HG03025 (cell line): ENCODE measurements around the gene TIAM2.
"Not testable (repeated sequence)": the region's sequence is repeated elsewhere in the genome, so short reads cannot be mapped to it uniquely, and the experiment has no call there.

Experiments
- ATAC-seq: cut with Tn5 transposase; IDR thresholded peaks from one replicate; pipeline ENCODE4 v1.9.1; 2021; ENCODE audit warnings: mild to moderate bottlenecking, moderate library complexity; ENCODE audit not compliant: unreplicated experiment, low FRiP score

TIAM2 gene

GRCh38 chr6:155219299-155219698 is 224.2 kb downstream of the TIAM2 start:
- no peak for ATAC-seq

DNA sequence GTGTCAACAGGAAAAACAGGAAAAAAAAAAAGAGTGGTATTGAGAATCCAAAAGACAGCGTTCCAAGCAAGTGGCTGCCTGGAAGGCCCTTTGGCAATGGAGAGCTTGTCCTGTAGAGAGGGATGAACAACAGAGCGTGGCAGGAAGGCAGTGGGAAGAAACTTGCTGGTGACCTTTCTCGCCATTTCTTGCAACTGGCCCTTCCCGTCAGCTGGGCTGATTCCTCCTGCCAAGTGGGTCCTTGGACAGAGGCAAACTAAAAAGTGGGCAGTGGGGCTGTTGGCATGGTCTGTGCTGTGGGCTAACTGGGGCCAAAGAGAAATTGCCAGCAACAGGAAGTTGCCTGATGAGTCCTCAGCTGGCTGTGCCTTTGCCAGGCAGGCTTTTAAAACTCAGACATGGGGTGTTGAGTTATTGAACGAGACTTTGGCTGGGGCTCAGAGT is 224.8 kb downstream of the TIAM2 start:
- ATAC-seq = no peak

DNA sequence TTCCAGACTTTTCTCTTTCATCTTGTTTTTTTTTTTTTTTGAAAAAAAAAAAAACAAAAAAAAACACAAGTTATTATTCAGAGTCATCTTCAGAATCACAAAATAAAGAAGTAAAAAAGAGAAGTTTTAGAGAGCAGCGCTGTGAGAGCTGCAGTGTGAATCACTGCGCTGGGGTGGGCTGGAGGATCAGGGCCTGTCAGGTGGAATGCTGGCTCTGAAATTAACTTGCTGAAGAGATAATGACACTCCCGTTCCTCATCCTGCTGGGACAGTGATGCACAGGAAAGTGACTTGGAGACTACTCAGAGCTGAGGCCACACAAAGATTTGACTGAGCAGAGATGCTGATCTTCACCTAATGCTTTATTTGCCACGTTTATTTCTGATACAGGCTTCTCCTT is 226.0 kb downstream of the TIAM2 start:
- no peak for ATAC-seq

DNA sequence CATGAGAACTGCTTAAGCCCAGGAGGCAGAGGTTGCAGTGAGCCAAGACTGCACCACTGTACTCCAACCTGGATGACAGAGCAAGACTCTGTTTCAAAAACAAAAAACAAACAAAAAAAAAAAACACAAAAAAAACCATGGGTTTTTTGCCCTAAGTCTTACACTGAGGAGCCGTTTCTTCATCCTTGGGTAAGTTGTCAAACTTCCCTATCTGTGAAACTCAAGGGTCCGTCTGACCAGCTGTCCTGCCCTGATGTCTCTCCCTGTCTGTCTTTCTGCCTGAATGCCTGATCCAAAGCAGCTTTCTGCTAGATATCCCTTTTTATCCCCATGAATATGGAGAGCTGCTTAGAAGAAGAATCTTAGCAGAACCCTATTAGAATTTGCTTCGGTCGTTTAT is 227.4 kb downstream of the TIAM2 start:
- no peak for ATAC-seq

DNA sequence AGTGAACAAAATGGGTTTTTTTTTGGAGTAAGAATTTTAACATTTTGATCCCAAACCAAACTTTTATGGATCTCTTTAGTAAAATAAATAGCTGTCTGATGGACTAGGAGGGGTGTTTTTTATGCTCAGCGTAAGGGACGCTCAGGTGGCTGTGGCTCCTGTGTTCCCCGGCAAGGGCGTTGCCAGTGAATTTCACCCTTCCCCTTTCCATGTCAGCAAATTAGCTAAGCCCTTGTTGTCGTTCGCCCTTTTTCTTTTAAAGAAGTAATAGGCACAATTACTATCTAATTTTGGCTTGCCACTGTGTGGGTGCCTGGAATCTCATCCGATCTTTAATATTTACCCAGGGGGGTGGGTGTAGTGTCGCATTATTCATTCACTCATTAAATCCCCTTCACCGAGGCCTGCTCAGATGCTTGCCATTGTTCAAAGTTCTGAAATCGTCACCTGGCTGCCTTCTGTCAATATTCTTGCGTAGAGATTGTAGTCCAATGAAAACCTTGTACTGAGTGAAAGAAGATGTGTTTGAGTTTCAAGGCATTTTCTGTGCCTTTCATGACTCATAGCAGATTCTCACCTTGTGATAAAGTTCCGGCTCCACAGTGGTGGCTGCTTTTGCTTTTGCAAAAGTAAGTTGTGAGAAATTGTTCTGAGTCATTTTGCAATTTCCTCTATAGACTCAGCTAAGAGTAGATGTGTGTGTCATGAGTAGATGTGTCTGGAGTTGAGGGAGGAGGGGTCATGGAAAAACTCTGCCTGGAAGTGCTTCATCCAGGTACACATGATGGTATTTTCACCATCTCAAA is 228.7 kb downstream of the TIAM2 start:
- peak; percentile 92 for ATAC-seq

DNA sequence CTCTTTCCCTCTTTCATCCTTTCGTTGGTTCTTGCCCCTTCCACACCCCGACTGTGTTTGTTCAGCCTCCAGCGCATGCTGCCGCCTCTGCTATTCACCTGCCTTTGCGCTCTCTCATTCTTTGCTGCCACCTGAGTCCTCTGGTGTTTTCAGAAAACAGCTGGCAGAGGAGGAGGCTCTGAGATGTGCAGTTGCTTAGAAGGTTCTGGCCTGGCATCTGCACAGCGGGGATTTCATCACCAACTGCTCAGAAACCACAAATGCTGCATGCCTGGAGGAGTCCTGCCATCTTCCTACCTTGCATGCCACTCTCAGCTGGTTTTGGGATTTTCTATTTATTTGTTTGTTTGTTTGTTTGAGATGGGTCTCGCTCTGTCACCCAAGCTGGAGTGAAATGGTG is 229.5 kb downstream of the TIAM2 start:
- no peak for ATAC-seq

- no peak for ATAC-seq
Measured at GRCh38 chr6:155227046-155227445, 231.9 kb downstream of the TIAM2 start.

GRCh38 chr6:155228546-155229166 is 233.5 kb downstream of the TIAM2 start:
- ATAC-seq = no peak

- ATAC-seq = not testable (repeated sequence)
Measured at GRCh38 chr6:155230975-155231374, 235.9 kb downstream of the TIAM2 start.

DNA sequence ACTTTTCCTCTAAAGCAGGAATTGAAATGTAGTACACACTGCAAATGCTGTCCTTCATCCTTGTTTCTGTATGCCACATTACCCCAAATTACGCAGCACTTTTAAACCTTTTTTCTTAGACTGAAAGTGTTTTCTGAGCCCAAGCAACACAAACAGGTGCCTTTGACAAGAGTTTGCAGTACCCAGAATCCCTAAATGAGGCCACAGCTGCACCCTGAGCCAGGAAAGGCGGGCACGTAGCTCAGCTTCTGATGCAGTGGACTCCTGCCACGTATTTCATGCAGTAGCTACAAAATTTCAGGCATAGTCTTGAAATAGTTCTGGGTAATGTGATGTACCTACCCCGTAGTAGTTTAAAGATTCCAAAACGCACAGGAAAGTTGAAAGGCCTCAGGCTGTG is 237.7 kb downstream of the TIAM2 start:
- no peak for ATAC-seq

- no peak for ATAC-seq
Measured at GRCh38 chr6:155234167-155234566, 239.1 kb downstream of the TIAM2 start.

GRCh38 chr6:155234687-155235086 is 239.6 kb downstream of the TIAM2 start:
- ATAC-seq = no peak

DNA sequence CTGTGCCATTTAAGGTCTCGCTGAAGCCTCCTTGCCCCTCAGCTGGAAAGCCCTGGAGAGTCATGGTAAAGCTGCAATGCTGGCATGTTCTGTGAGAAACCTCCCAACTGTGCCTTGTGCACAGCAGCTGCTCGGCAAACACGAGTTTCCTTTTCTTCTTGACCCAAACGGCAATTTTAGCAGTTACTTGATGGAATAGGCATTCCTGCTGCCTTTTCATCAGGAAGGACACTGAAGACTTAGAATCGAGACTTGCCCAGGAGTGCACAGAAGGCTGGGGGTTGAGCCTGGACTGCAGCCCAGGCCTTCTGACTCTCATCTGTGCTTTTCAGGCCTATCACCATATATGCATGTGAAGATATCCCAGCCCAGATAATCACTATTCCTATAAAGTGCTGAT is 240.0 kb downstream of the TIAM2 start:
- ATAC-seq = no peak

DNA sequence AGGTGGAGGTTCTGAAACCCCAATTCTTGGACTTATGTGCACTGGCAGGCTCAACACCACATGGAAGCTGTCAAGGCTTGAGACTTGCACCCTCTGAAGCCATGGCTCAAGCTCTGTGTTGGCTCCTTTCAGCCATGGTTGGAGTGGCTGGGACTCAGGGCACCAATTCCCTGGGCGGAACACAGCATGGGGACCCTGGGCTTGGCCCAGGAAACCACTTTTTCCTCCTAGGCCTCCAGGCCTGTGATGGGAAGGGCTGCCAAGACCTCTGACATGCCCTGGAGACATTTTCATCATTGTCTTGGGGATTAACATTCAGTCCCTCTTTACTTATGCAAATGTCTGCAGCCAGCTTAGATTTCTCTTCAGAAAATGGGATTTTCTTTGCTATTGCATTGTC is 242.5 kb downstream of the TIAM2 start:
- no peak for ATAC-seq

GRCh38 chr6:155240905-155241600 is 245.9 kb downstream of the TIAM2 start:
- no peak for ATAC-seq

DNA sequence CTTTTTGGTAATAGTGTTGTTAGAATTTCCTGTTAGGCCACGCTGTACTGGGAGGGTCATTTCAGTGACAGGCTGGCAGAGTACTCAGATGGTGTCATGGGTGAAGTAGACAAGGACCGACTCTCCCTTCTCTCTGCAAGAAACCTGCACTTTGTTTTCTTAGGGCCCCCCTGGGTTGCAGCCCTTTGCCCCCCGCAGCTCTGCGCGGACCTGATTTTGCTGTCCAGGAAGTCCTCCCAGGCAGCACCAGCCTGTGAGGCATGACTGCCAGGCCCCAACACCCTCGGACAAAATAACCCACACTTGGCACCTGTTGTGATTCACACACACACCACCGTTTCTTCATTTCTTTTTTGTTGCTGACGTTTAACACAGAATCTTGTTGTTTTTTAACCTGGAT is 246.9 kb downstream of the TIAM2 start:
- ATAC-seq = no peak

DNA sequence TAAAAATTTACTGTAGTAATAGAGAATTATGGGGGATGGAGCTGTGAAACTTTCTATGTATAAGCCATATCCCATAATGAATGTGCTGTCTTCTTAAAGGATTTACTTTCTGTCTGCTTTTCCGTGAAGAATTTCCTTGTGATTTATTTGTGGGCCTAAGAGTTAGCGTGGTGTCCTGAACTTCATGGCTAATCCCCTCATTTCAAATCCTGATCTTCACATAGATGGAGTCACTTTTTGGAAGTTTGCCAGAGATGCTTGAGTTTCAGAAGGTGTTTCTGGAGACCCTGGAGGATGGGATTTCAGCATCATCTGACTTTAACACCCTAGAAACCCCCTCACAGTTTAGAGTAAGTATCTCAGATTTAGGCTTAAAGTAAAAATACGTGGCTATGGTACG is 249.3 kb downstream of the TIAM2 start:
- ATAC-seq = no peak

DNA sequence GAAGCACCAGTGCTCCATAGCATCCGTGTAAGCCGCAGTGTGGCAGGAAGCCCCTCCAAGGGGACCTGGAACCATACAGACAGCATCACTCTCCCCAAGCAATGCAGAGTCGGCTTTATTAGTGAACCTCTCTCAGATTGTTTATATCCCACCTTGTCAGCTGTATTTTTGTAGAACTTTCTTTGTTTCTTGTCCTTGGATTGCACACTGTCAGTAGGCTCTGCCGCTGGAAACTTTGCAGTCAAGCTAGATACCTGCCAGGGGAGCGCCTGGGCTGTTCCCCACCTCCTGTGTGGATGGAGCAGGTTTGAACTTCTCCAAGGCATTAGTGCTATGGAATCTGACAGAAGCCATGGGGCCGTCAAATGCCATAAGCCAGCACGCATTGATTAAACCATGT is 250.1 kb downstream of the TIAM2 start:
- no peak for ATAC-seq

- no peak for ATAC-seq
Measured at GRCh38 chr6:155245831-155246230, 250.7 kb downstream of the TIAM2 start.

- ATAC-seq = no peak
Measured at GRCh38 chr6:155246825-155247224, 251.7 kb downstream of the TIAM2 start.

- no peak for ATAC-seq
Measured at GRCh38 chr6:155247618-155248007, 252.5 kb downstream of the TIAM2 start.
